H9 (cell line): Measurements from ENCODE around the gene CGGBP1. TPM values are rescaled to one million over a fixed set of nuclear protein-coding genes. Genes with fewer than 3 reads are reported as not detected.

Experiments used
- DNase-seq: peaks from one replicate; pipeline ENCODE4 v3.0.0-alpha.2; 2017
- H2AFZ ChIP-seq: one replicate; pipeline ENCODE4 v1.6.1; 2013; ENCODE audit warnings: mild to moderate bottlenecking, low read length, control low read depth, moderate library complexity
- H2AK5ac ChIP-seq: 2 replicates; pipeline ENCODE4 v1.6.1; 2013; ENCODE audit warnings: low read length, control low read depth, mixed read lengths; ENCODE audit not compliant: insufficient read length
- H2BK120ac ChIP-seq: one replicate; pipeline ENCODE4 v1.6.1; 2013; ENCODE audit warnings: low read depth, mild to moderate bottlenecking, low read length, control low read depth, inconsistent platforms; ENCODE audit not compliant: poor library complexity, severe bottlenecking
- H2BK12ac ChIP-seq: 2 replicates; pipeline ENCODE4 v1.6.1; 2013; ENCODE audit warnings: low read length, control low read depth, mixed read lengths, low read depth; ENCODE audit not compliant: insufficient read length
- H2BK15ac ChIP-seq: 2 replicates; pipeline ENCODE4 v1.6.1; 2013; ENCODE audit warnings: low read depth, low read length, control low read depth
- H2BK20ac ChIP-seq: one replicate; pipeline ENCODE4 v1.6.1; 2013; ENCODE audit warnings: low read depth, mild to moderate bottlenecking, low read length, control low read depth, inconsistent platforms; ENCODE audit not compliant: poor library complexity, severe bottlenecking
- H2BK5ac ChIP-seq: 2 replicates; pipeline ENCODE4 v1.6.1; 2013; ENCODE audit warnings: low read length, control low read depth, mixed read lengths; ENCODE audit not compliant: insufficient read length
- H3K14ac ChIP-seq: 2 replicates; pipeline ENCODE4 v1.6.1; 2013; ENCODE audit warnings: low read length, control low read depth; ENCODE audit not compliant: insufficient read depth
- H3K18ac ChIP-seq: 2 replicates; pipeline ENCODE4 v1.6.1; 2013; ENCODE audit warnings: low read depth, mild to moderate bottlenecking, mixed read lengths, low read length, control low read depth; ENCODE audit not compliant: insufficient read length
- H3K23ac ChIP-seq: 2 replicates; pipeline ENCODE4 v1.6.1; 2013; ENCODE audit warnings: low read length, control low read depth, mixed read lengths, low read depth; ENCODE audit not compliant: insufficient read length
- H3K23me2 ChIP-seq: 2 replicates; pipeline ENCODE4 v1.6.1; 2013; ENCODE audit warnings: low read depth, mild to moderate bottlenecking, mixed read lengths, low read length, control low read depth; ENCODE audit not compliant: insufficient read length, poor library complexity, severe bottlenecking
- H3K27ac ChIP-seq: 2 replicates; pipeline ENCODE4 v1.5.1; 2013; ENCODE audit warnings: low read length, control low read depth, mixed read lengths, low read depth; ENCODE audit not compliant: insufficient read length
- H3K27me3 ChIP-seq: 2 replicates; pipeline ENCODE4 v1.6.1; 2013; ENCODE audit warnings: low read length, control low read depth, inconsistent platforms; ENCODE audit not compliant: insufficient read depth
- H3K4ac ChIP-seq: 2 replicates; pipeline ENCODE4 v1.6.1; 2013; ENCODE audit warnings: low read depth, mild to moderate bottlenecking, control low read depth, inconsistent platforms, low read length, moderate library complexity
- H3K4me1 ChIP-seq: 2 replicates; pipeline ENCODE4 v1.6.1; 2013; ENCODE audit warnings: low read length, control low read depth, inconsistent platforms; ENCODE audit not compliant: insufficient read depth
- H3K4me2 ChIP-seq: 2 replicates; pipeline ENCODE4 v1.6.1; 2013; ENCODE audit warnings: low read length, control low read depth, mixed read lengths; ENCODE audit not compliant: insufficient read length, insufficient read depth
- H3K56ac ChIP-seq: 2 replicates; pipeline ENCODE4 v1.6.1; 2013; ENCODE audit warnings: low read depth, mild to moderate bottlenecking, mixed read lengths, low read length, control low read depth; ENCODE audit not compliant: insufficient read length
- H3K79me1 ChIP-seq: 2 replicates; pipeline ENCODE4 v1.6.1; 2013; ENCODE audit warnings: low read depth, mild to moderate bottlenecking, moderate library complexity, low read length, control low read depth, inconsistent platforms; ENCODE audit not compliant: insufficient read depth, poor library complexity, severe bottlenecking
- H3K79me2 ChIP-seq: 2 replicates; pipeline ENCODE4 v1.6.1; 2013; ENCODE audit warnings: low read length, control low read depth, inconsistent platforms; ENCODE audit not compliant: insufficient read depth
- H3K9ac ChIP-seq: 2 replicates; pipeline ENCODE4 v1.6.1; 2013; ENCODE audit warnings: low read length, control low read depth, mixed read lengths; ENCODE audit not compliant: insufficient read length; ENCODE audit errors: extremely low read depth
- H3K9me3 ChIP-seq: one replicate; pipeline ENCODE4 v1.6.1; 2013; ENCODE audit warnings: low read depth, low read length, inconsistent platforms; ENCODE audit not compliant: control insufficient read depth
- H3T11ph ChIP-seq: one replicate; pipeline ENCODE4 v1.6.1; 2013; ENCODE audit warnings: mild to moderate bottlenecking, low read length, control low read depth, inconsistent platforms
- H4K20me1 ChIP-seq: one replicate; pipeline ENCODE4 v1.6.1; 2013; ENCODE audit not compliant: control insufficient read depth, insufficient read length, insufficient read depth
- H4K5ac ChIP-seq: 2 replicates; pipeline ENCODE4 v1.6.1; 2013; ENCODE audit warnings: low read depth, mild to moderate bottlenecking, mixed read lengths, low read length, control low read depth; ENCODE audit not compliant: insufficient read length
- H4K8ac ChIP-seq: replicated peaks from 2 replicates; pipeline ENCODE4 v1.6.1; 2013; ENCODE audit warnings: low read length, control low read depth, mixed read lengths, low read depth; ENCODE audit not compliant: insufficient read length
- H4K91ac ChIP-seq: 2 replicates; pipeline ENCODE4 v1.6.1; 2013; ENCODE audit warnings: low read depth, mild to moderate bottlenecking, moderate library complexity, mixed read lengths, low read length, control low read depth; ENCODE audit not compliant: insufficient read length
- H3K27ac Mint-ChIP-seq, 3 experiments: 2 replicates in 2 of 3; 3 replicates in 1 of 3; pipeline ENCODE4 v1.8.0; 2020 to 2021; ENCODE audit warnings: mixed read lengths in 3 of 3, mild to moderate bottlenecking in 1 of 3, moderate library complexity in 1 of 3
- H3K27me3 Mint-ChIP-seq: 2 replicates; pipeline ENCODE4 v1.8.0; 2021; ENCODE audit warnings: low read depth, mild to moderate bottlenecking, moderate library complexity, mixed read lengths
- H3K36me3 Mint-ChIP-seq, 3 experiments: 2 replicates in 2 of 3; 3 replicates in 1 of 3; pipeline ENCODE4 v1.8.0; 2020 to 2021; ENCODE audit warnings: low read depth in 3 of 3, mixed read lengths in 3 of 3; ENCODE audit not compliant: insufficient read depth in 1 of 3
- H3K4me1 Mint-ChIP-seq, 2 experiments: 2 replicates each; pipeline ENCODE4 v1.8.0; 2020; ENCODE audit warnings: mixed read lengths in 2 of 2
- H3K4me3 Mint-ChIP-seq, 2 experiments: 2 replicates in 1 of 2; 3 replicates in 1 of 2; pipeline ENCODE4 v1.8.0; 2020 to 2021; ENCODE audit warnings: mild to moderate bottlenecking in 2 of 2, mixed read lengths in 2 of 2, moderate library complexity in 1 of 2
- H3K9me3 Mint-ChIP-seq, 2 experiments: 2 replicates in 1 of 2; 3 replicates in 1 of 2; pipeline ENCODE4 v1.8.0; 2020; ENCODE audit warnings: mild to moderate bottlenecking in 2 of 2, mixed read lengths in 2 of 2, moderate library complexity in 1 of 2
- CTCF ChIP-seq: fragments of 200-600 bp; sonication (generic); conservative IDR thresholded peaks from 3 replicates; pipeline ENCODE4 v1.8.0; 2021; ENCODE audit warnings: antibody characterized with exemption, mild to moderate bottlenecking
- WGBS: extraction: QIAGEN DNeasy Blood & Tissue Kit; methylation state at CpG from one replicate; pipeline ENCODE4 v1.1.7; 2013; ENCODE audit warnings: missing lambda C conversion rate, low lambda C conversion rate, mixed read lengths; ENCODE audit not compliant: insufficient read length; ENCODE audit errors: extremely low coverage; 5-methylcytosine and 5-hydroxymethylcytosine counted together
- total RNA-seq: library from RNA; stranded (reverse); gene quantifications from 2 replicates; pipeline ENCODE4 v1.2.1, GENCODE V29; 2021

The CGGBP1 gene
- total RNA-seq, 1 experiment from 2014 or later, result 75.0 TPM

- no peak overlapping the region for H2BK20ac ChIP-seq
- no peak overlapping the region for H2AK5ac ChIP-seq
- no peaks in the 10 kb centered on the region for H3K9me3 ChIP-seq
- H4K5ac ChIP-seq, result no peak overlapping the region
- peaks cover 2% of the 10 kb centered on the region; the same call in 1 of the 2 replicates for H3K27me3 Mint-ChIP-seq
- WGBS, result no CpG with 5 or more reads among the region's 6 CpGs
- H2BK12ac ChIP-seq, result no peak overlapping the region
- H3K23me2 ChIP-seq, result no peaks in the 10 kb centered on the region
- no peak overlapping the region for H3K9ac ChIP-seq
- no peak overlapping the region for H2BK5ac ChIP-seq
- no peaks in the 10 kb centered on the region for H3K36me3 Mint-ChIP-seq
- H2BK120ac ChIP-seq, result no peak overlapping the region
- H3K79me1 ChIP-seq, result no peaks in the 10 kb centered on the region
- H3K14ac ChIP-seq, result no peak overlapping the region
- no peak overlapping the region for H4K8ac ChIP-seq
- no peak overlapping the region for H2AFZ ChIP-seq
- H3K4me2 ChIP-seq, result no peak overlapping the region
- H4K20me1 ChIP-seq, result no peaks in the 10 kb centered on the region
- no peak overlapping the region for H4K91ac ChIP-seq
- no peak overlapping the region for H3K27ac ChIP-seq
- H3K9me3 Mint-ChIP-seq, result no peaks in the 10 kb centered on the region
- no peak overlapping the region for H3K23ac ChIP-seq
- peak; percentile 82 for TF ChIP-seq CTCF
- H3K4me1 ChIP-seq, result no peaks in the 10 kb centered on the region
- no peak for DNase-seq
- H3K4me1 Mint-ChIP-seq, result peaks cover 2 to 8% of the 10 kb centered on the region in 2 experiments; a peak in 1 of 4 replicates
- no peak overlapping the region for H3T11ph ChIP-seq
- H3K79me2 ChIP-seq, result no peaks in the 10 kb centered on the region
- H3K27ac Mint-ChIP-seq, result no peak overlapping the region
- no peak overlapping the region for H3K4me3 Mint-ChIP-seq
- H3K27me3 ChIP-seq, result no peaks in the 10 kb centered on the region
- no peak overlapping the region for H3K18ac ChIP-seq
- H3K56ac ChIP-seq, result no peak overlapping the region
- no peak overlapping the region for H3K4ac ChIP-seq
- no peak overlapping the region for H2BK15ac ChIP-seq
Observed at GRCh38 chr3:88003115-88003755, 55.6 kb downstream of the CGGBP1 start.
